Measurements from ENCODE around the gene NOSIP. TPM values are rescaled to one million over a fixed set of nuclear protein-coding genes. Genes with fewer than 3 reads are reported as not detected.

The NOSIP gene
- total RNA-seq, 2 experiments from 2014 or later, result 61.4 to 69.5 TPM

DNA sequence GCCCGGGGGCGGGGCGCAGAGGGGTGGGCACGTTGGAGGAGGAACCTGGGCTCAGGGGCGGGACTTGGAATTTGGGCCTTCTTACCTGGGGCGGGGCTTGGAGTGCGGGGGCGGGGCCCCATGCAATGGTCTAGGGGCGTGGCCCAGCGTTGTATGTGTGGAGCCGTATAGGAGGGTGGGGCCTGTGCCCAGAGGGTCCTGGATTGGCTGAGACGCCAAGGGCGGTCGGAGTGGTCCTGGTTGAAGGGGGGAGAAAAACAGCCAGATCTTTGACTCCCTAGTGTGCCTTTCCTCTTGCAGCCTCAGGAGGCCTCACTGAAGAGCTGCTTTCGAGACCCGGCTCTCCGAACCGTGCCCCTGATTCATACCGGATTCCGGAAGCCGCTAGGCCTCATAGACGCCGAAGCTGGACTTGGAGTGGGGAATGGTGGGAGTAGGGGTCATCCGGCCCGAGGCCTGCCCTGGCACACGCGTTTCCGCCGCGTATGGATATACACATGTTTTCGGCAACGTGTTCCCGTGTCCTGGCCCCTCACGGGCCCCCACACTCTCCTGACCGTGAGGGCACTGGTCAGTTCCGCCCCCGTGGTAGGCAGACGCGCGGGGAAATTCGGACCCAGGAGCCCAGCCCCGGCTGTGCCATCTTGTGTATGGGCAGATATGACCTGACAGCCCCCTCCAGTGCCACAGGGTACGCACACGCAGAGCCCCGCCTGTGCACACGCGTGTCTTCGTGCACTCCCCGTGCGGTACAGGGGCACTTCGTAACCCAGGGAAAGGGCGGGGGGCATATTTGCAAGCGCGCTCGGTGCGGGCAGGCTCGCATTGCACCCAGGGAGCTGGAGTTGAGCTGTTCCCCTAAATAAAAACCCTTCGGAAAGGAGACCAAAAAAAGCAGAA lies 10.0 kb upstream of the NOSIP start:
- peaks cover 9% of the 10 kb centered on the region for H3K36me3 Mint-ChIP-seq
- H3K27me3 Mint-ChIP-seq, result no peaks in the 10 kb centered on the region
- peak overlapping the region; percentile 90 for H3K27ac Mint-ChIP-seq
- no peaks in the 10 kb centered on the region for H3K9me3 Mint-ChIP-seq
- DNase-seq, result peak; percentile 95
- H3K4me3 Mint-ChIP-seq, result peak overlapping the region; percentile 86
- peaks cover 30% of the 10 kb centered on the region for H3K4me1 Mint-ChIP-seq

DNA sequence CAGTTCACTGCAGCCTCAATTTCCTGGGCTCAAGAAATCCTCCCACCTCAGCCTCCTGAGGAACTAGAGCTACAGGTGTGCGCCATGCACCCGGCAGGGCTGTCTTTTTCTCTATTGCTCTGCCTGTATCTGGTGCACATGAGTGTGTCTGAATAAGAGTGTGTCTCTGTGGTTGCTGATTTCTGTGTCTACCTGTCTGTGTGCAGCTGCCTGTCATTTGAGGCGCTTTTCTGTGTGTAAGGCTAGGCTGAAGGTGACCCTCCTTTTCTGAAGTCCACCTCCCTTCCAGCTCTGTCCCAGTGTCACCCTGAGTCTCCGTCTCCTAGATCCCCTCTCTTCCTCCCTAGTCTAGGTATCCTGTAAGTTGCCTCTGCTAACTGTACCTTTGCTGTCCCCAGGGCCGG lies 9.1 kb upstream of the NOSIP start:
- Mint-ChIP-seq H3K27me3 (no peaks in the 10 kb centered on the region), H3K4me1 (peaks cover 29% of the 10 kb centered on the region), H3K36me3 (peaks cover 9% of the 10 kb centered on the region), H3K9me3 (no peaks in the 10 kb centered on the region), H3K4me3 (no peak overlapping the region), H3K27ac (no peak overlapping the region)
- DNase-seq, result no peak

DNA sequence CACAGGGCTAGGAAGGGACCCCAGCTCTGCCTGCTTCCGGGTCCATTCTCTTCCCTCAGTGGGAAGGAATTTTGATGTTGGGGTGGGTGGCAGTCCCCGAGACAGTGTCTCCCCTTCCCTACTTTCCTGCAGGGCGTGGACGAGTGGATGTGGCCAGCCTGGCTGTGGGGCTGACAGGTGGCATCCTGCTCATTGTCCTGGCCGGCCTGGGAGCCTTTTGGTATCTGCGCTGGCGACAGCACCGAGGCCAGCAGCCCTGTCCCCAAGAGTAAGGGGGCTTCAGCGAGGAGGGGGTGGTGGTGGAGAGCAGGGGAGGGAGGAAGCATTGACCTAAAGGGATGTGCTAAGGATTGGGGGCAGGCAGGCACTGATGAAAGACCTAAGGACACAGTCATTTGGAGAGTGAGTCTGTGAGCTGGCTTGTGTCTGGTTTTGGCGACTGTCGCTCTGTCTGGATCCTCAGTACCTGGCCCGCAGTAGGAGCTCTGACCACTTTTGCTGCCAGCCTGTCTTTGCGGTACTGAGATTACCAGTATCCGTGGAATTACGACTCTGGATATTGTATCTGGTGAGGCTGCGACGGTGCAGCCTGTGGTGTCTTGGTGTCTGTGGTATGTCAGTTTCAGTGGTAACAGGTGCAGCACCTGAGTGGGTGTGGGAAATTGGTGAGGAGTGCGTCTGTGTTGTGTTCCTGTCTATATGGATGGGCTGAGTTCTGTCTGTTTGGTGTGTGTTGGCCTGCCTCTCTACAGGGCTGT lies 8.2 kb upstream of the NOSIP start:
- DNase-seq, result peak; percentile 67
- H3K9me3 Mint-ChIP-seq, result no peaks in the 10 kb centered on the region
- no peak overlapping the region for H3K4me3 Mint-ChIP-seq
- H3K36me3 Mint-ChIP-seq, result peaks cover 2% of the 10 kb centered on the region
- no peaks in the 10 kb centered on the region for H3K27me3 Mint-ChIP-seq
- H3K4me1 Mint-ChIP-seq, result peaks cover 21% of the 10 kb centered on the region
- H3K27ac Mint-ChIP-seq, result no peak overlapping the region

DNA sequence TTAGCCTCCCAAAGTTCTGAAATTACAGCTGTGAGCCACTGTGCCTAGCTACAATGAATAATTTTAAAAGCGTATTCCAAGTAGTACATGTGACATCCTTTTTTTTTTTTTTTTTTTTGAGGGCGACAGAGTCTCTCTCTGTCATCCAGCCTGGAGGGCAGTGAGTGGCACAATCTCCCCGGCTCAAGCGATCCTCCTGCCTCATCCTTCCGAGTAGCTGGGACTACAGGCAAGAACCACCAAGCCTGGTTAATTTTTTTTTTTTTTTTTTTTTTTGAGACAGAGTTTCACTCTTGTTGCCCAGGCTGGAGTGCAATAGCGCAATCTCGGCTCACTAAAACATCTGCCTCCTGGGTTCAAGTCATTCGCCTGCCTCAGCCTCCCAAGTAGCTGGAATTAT lies 6.9 kb upstream of the NOSIP start:
- H3K27ac Mint-ChIP-seq, result no peak overlapping the region
- no peaks in the 10 kb centered on the region for H3K36me3 Mint-ChIP-seq
- H3K4me1 Mint-ChIP-seq, result peaks cover 13% of the 10 kb centered on the region
- DNase-seq, result no peak
- no peaks in the 10 kb centered on the region for H3K27me3 Mint-ChIP-seq
- H3K4me3 Mint-ChIP-seq, result no peak overlapping the region
- H3K9me3 Mint-ChIP-seq, result no peaks in the 10 kb centered on the region

DNA sequence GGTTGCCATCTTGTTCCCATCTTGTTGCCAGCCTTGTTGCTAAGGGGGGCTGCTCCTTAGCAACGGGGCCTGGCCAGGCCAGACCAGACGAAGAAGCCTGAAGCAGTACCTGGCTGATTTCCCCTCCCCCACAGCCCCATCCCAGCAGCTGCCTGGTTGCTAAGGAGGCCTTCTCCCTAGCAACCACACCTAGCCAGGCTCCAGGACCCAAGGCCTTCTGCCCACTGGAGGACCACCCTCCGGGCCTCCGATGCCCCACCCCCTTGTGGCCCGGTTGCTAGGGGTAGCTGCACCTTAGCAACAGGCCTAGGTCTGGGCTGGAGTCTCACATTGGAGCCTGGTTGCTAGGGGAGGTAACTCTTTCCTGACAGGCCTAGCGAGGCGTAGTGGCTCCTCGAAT lies 4.7 kb upstream of the NOSIP start:
- Mint-ChIP-seq H3K27me3 (no peaks in the 10 kb centered on the region), H3K9me3 (no peaks in the 10 kb centered on the region), H3K4me3 (no peak overlapping the region), H3K27ac (no peak overlapping the region), H3K4me1 (peaks cover 15% of the 10 kb centered on the region), H3K36me3 (peaks cover 2% of the 10 kb centered on the region)
- no peak for DNase-seq

DNA sequence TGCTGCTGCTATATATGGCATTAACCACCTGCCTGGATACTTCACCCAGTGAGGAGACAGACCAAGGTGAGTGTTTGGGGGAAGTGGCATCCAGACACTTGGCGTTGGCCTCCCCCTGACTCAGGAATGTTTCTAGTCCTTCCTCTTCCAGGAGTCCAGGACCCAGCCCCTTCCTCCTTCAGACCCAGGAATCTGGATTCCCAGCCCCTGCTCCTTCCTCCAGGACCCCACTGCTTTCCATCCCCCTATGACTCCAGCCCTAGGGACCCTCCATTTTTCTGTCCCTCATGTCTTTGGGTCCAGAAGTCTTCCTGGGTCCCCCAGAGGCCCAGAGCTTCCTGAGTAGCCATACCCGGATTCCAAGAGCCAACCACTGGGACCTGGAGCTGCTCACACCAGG lies 2.9 kb upstream of the NOSIP start:
- no peak overlapping the region for H3K4me3 Mint-ChIP-seq
- H3K27me3 Mint-ChIP-seq, result no peaks in the 10 kb centered on the region
- H3K36me3 Mint-ChIP-seq, result peaks cover 2% of the 10 kb centered on the region
- no peaks in the 10 kb centered on the region for H3K9me3 Mint-ChIP-seq
- H3K4me1 Mint-ChIP-seq, result peaks cover 18% of the 10 kb centered on the region
- no peak for DNase-seq
- H3K27ac Mint-ChIP-seq, result no peak overlapping the region

DNA sequence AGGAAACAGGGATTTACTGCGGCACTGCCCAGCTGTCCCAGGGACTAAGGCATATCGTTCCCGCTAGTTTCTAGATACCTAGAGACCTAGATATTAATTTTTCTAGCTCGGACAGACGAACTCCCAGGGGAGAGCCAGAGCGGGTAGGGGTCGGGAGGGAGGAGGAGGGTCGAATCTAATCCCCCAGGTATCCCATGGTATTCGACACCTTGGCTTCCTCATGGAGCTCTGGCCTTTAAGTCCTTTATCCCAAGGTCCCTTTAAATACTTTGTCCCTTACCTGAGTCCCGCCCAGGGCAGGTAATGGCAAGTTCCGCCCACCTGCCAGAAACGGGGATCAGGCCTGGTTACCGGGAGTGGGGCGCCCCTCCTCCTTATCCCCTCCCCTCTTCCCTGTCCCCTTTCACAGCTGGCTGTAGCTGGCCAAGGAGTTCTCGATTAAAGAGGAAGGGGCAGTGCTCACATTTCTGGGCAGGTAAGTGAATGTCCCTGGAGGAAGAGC lies 702 bp upstream of the NOSIP start, which contains the start of gene PRRG2:
Gene PRRG2, plus strand, starts transcription at position 310 of the 502 bp plus-strand sequence. CDS start 1,904 bp downstream, outside the sequence.
- H3K4me3 Mint-ChIP-seq, result peak within 1 kb of the TSS; percentile 94
- H3K9me3 Mint-ChIP-seq, result no peaks in the 10 kb centered on the region
- peak within 1 kb of the TSS; percentile 91 for H3K27ac Mint-ChIP-seq

DNA sequence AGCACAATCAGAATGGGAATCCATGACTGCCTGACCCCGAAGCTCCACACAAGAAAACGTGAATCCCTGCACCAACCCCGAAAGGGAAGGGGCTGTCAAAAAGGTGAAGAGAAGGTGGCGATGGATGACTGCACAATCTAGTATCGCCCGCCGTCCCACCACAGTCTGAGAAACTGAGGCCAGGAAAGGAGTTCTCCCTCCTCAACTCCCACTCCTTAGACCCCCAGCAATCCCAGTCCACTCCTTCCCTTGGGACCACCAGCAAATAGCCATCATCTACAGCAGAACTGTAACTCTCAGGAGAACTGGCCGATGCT lies 451 bp downstream of the NOSIP start:
- Mint-ChIP-seq H3K4me3 (peak overlapping the region; percentile 94), H3K4me1 (peaks cover 24% of the 10 kb centered on the region), H3K27me3 (no peaks in the 10 kb centered on the region), H3K9me3 (no peaks in the 10 kb centered on the region), H3K27ac (peak overlapping the region; percentile 91), H3K36me3 (peaks cover 2% of the 10 kb centered on the region)
- DNase-seq, result no peak

More for the DNA sequence above, 702 bp upstream of the NOSIP start, which contains the start of gene PRRG2:
- Mint-ChIP-seq H3K4me1 (peaks cover 24% of the 10 kb centered on the region), H3K36me3 (peaks cover 2% of the 10 kb centered on the region), H3K27me3 (no peaks in the 10 kb centered on the region)
- no peak for DNase-seq

DNA sequence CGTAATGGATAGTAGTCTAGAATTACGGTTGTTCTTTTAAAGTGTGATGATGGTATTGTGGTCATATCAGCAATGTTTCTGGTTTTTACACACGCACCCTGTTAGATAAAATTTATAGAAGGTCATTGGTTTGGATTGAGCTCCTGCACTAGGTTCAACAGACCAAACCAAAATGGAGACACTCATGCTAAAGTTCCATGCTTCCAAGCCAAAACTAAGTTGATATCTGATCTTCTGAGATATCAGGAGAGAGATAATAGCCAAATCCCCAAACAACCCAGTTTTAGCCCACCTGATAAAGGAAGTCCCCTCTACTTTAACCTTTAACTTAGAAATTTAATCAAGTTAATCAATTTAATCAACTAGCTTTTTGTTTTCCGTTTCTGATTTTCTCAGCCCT lies 1.2 kb downstream of the NOSIP start:
- Mint-ChIP-seq H3K4me1 (peaks cover 25% of the 10 kb centered on the region), H3K36me3 (peaks cover 3% of the 10 kb centered on the region), H3K27me3 (no peaks in the 10 kb centered on the region), H3K4me3 (peak overlapping the region; percentile 94), H3K9me3 (no peaks in the 10 kb centered on the region), H3K27ac (peak overlapping the region; percentile 17)
- no peak for DNase-seq

DNA sequence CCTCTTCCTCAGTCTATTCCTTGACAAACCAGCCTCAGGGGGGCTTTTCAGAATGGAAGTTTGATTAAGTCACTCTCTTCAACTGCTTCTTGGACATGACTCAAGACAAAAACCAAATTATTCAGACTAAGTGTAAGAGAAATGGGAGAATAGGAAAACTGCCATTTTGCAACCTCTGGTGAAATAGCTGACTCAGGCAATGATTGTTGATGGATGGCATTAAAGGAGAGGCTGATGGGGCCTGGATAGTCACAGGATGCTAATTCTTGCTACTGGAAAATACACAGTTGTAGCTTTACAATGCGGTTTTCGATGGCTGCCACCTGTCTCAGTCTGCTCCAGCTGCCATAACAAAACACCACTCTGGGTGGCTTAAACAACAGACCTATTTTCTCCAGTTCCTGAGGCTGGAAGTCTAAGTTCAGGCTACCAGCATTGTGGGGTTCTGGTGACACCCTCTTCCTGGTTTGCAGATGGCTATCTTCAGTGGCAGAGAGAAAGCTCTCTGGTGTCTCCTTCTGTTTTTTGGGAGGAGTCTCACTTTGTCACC lies 6.1 kb downstream of the NOSIP start:
- Mint-ChIP-seq H3K4me1 (peaks cover 30% of the 10 kb centered on the region), H3K27ac (peak overlapping the region; percentile 20)
- no peak for DNase-seq

DNA sequence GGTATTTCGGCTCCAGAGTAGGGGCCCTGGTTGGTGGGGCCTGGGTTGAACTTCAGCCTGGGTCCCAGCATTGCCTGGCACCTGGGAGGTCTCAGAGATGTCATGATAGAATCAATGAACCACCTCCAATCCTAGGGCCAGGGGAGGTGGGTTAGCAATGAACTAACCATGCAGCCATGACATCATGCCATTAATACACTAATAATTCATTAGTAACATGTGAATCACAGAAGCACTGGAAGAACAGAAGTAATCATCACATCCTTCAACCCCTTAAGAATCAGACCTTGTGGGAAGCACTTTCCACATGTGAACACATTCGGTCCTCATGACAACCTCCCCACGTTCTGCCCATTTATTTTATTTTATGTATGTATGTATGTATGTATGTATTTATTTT lies 6.9 kb downstream of the NOSIP start:
- Mint-ChIP-seq H3K27ac (no peak overlapping the region), H3K4me3 (no peak overlapping the region), H3K4me1 (peaks cover 28% of the 10 kb centered on the region), H3K9me3 (no peaks in the 10 kb centered on the region), H3K27me3 (no peaks in the 10 kb centered on the region), H3K36me3 (peaks cover 4% of the 10 kb centered on the region)
- DNase-seq, result no peak

More for the DNA sequence above, 6.1 kb downstream of the NOSIP start:
- no peaks in the 10 kb centered on the region for H3K9me3 Mint-ChIP-seq
- H3K36me3 Mint-ChIP-seq, result peaks cover 2% of the 10 kb centered on the region
- H3K27me3 Mint-ChIP-seq, result no peaks in the 10 kb centered on the region
- no peak overlapping the region for H3K4me3 Mint-ChIP-seq

DNA sequence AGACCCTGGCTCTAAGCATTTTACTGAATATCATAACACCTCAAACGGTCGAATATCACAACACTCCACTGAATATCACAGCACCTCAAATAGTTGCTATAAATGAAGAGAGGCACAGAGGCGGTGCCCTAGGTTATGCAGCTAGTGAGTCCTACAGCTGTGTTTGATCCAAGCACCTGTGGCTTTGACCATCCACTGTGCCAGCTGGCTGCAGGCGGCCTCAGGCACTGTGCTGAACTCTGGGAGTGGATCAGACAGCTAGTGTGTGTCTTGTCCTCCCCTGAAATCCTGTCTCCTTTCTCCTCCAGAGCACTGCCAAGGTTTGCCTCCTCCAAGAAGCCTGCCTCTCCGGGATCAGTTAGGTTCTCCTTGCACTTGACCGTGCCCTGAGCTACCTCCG lies 7.3 kb downstream of the NOSIP start:
- H3K4me3 Mint-ChIP-seq, result no peak overlapping the region
- H3K27ac Mint-ChIP-seq, result no peak overlapping the region
- H3K36me3 Mint-ChIP-seq, result peaks cover 4% of the 10 kb centered on the region
- peaks cover 30% of the 10 kb centered on the region for H3K4me1 Mint-ChIP-seq
- no peaks in the 10 kb centered on the region for H3K27me3 Mint-ChIP-seq
- H3K9me3 Mint-ChIP-seq, result no peaks in the 10 kb centered on the region
- no peak for DNase-seq

DNA sequence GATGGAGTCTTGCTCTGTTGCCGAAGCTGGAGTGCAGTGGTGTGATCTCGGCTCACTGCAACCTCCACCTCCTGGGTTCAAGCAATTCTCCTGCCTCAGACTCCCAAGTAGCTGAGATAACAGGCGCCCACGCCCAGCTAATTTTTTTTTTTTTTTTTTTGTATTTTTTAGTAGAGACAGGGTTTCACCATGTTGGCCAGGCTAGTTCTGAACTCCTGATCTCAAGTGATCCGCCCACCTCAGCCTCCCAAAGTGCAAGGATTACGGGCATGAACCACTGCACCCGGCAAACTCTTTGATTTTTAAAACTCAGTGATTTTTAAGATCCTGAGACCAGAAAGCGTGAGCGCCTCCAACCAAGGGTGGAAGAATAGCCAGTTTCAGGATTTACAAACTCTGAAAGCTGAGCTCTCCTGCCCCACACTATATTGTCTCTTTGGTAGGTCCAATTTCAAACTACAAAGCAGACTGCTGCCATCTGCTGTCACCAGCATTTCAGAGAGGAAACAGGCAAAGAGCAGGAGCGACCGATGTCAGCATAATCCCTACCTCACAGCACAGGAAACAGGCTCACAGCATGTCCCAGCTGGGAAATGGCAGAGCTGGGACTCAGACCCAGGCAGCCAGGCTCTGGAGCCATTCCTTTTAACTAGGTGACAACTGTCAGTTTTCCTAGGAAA lies 9.2 kb downstream of the NOSIP start:
- H3K27me3 Mint-ChIP-seq, result no peaks in the 10 kb centered on the region
- DNase-seq, result no peak
- no peaks in the 10 kb centered on the region for H3K9me3 Mint-ChIP-seq
- no peak overlapping the region for H3K4me3 Mint-ChIP-seq
- H3K36me3 Mint-ChIP-seq, result peaks cover 7% of the 10 kb centered on the region
- no peak overlapping the region for H3K27ac Mint-ChIP-seq
- H3K4me1 Mint-ChIP-seq, result peaks cover 39% of the 10 kb centered on the region

DNA sequence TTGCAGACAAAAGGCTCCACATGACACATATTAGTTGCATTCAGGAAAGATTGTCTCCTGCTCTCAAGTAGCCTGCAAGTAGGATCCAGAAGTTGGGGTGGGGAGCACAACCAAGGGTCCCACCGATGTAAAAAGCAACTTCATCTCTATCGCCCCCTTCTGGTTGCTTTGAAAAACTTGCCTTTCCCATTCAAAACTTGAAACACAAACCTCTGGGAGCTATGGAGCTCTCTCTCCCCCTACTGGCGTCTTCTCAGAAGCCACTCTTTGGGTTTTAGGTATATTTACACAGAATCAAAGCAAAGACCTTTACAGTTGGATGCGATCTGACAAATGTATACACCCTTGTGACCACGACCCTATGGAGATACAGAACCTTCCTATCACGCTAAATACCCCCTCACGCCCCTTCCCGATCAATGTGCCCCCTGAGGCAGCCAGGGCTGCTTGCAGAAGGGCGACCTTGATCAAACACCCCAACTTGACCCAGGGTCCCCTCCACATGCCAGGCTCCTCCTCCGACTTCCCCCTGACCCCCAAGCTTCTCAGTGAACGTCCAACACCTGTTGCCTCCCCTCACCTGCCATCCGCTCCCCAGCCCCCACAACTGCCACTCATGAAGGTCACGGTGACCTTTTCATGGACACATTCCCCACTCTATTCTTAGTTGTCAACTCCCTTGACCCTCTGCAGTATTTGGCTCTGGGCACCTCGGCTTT lies 10.1 kb downstream of the NOSIP start:
- Mint-ChIP-seq H3K27me3 (no peaks in the 10 kb centered on the region), H3K4me3 (no peak overlapping the region), H3K9me3 (peaks cover under 1% of the 10 kb centered on the region), H3K4me1 (peaks cover 44% of the 10 kb centered on the region), H3K27ac (peak overlapping the region; percentile 72), H3K36me3 (peaks cover 13% of the 10 kb centered on the region)
- peak; percentile 62 for DNase-seq

All from activated naive CD8-positive, alpha-beta T cell treated with anti-CD3 and anti-CD28 coated beads for 36 hours (primary cell).